ENCODE results near the gene MBD6. TPM values are rescaled to one million over a fixed set of nuclear protein-coding genes. Genes with fewer than 3 reads are reported as not detected.
A peak's percentile ranks its signal among the peaks of the same experiment; 100 is the strongest.
"Not testable (repeated sequence)": the region's sequence is repeated elsewhere in the genome, so short reads cannot be mapped to it uniquely, and the experiment has no call there.

MBD6 gene
- total and polyA plus RNA-seq, 12 donors = 8.8 to 46.9 (median 33.5) TPM

DNA sequence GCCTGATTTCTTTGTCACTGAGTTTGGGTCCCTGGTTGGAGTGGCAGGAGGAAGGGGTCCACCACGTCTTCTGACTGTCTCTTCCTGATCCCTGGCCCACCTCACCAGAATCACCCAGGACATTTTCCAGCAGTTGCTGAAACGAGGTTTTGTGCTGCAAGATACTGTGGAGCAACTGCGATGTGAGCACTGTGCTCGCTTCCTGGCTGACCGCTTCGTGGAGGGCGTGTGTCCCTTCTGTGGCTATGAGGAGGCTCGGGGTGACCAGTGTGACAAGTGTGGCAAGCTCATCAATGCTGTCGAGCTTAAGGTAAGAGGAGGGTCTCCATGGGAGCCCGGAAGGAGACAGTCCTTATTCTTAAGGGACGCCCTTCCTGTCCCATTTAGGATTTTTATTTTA is 22.4 kb upstream of the MBD6 start:
- DNase-seq = no peak
- H3K4me1 ChIP-seq = no peaks in the 10 kb centered on the region
- intact Hi-C loops (cut with DNase I) = no loop called here
- H3K9me3 ChIP-seq = no peaks in the 10 kb centered on the region
- H3K27me3 ChIP-seq = no peaks in the 10 kb centered on the region
- TF ChIP-seq, protein P1, sequence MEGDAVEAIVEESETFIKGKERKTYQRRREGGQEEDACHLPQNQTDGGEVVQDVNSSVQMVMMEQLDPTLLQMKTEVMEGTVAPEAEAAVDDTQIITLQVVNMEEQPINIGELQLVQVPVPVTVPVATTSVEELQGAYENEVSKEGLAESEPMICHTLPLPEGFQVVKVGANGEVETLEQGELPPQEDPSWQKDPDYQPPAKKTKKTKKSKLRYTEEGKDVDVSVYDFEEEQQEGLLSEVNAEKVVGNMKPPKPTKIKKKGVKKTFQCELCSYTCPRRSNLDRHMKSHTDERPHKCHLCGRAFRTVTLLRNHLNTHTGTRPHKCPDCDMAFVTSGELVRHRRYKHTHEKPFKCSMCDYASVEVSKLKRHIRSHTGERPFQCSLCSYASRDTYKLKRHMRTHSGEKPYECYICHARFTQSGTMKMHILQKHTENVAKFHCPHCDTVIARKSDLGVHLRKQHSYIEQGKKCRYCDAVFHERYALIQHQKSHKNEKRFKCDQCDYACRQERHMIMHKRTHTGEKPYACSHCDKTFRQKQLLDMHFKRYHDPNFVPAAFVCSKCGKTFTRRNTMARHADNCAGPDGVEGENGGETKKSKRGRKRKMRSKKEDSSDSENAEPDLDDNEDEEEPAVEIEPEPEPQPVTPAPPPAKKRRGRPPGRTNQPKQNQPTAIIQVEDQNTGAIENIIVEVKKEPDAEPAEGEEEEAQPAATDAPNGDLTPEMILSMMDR (IDR thresholded peaks at IDR 0.05) = no peak
- no peak for ATAC-seq
- H3K4me3 ChIP-seq = no peak overlapping the region
- WGBS, 2 donors = 96% methylated on average over 11 of the region's 11 CpGs
- H3K36me3 ChIP-seq = peaks cover 4 to 100% (median 71%) of the 10 kb centered on the region in 9 donors
- H3K27ac ChIP-seq = no peak overlapping the region

GRCh38 chr12:57502311-57502969 is 20.2 kb upstream of the MBD6 start:
- ATAC-seq; intact Hi-C loops (cut with DNase I); H3K27me3 ChIP-seq; H3K4me3 ChIP-seq; DNase-seq; H3K9me3 ChIP-seq; H3K27ac ChIP-seq; H3K4me1 ChIP-seq: not testable (repeated sequence)
- peaks cover 6 to 93% (median 72%) of the 10 kb centered on the region in 9 donors for H3K36me3 ChIP-seq
- WGBS, 2 donors = 97 to 98% methylated on average over 21 to 22 of the region's 22 CpGs

- WGBS, 2 donors = 92 to 99% methylated on average over 4 of the region's 4 CpGs
- intact Hi-C loops (cut with DNase I); H3K4me1 ChIP-seq; H3K27ac ChIP-seq; DNase-seq; H3K27me3 ChIP-seq; H3K9me3 ChIP-seq; H3K4me3 ChIP-seq; ATAC-seq: not testable (repeated sequence)
- peaks cover 0 to 85% (median 45%) of the 10 kb centered on the region in 9 donors for H3K36me3 ChIP-seq
These were observed 16.1 kb upstream of the MBD6 start for GRCh38 chr12:57506541-57506940.

GRCh38 chr12:57507796-57508195 is 14.8 kb upstream of the MBD6 start:
- 96 to 98% methylated on average over 13 to 21 of the region's 28 CpGs for WGBS, 2 donors
- intact Hi-C loops (cut with DNase I); H3K4me1 ChIP-seq; DNase-seq; H3K27ac ChIP-seq; ATAC-seq; H3K9me3 ChIP-seq; H3K27me3 ChIP-seq; H3K4me3 ChIP-seq: not testable (repeated sequence)
- peaks cover 0 to 85% (median 46%) of the 10 kb centered on the region in 9 donors for H3K36me3 ChIP-seq

DNA sequence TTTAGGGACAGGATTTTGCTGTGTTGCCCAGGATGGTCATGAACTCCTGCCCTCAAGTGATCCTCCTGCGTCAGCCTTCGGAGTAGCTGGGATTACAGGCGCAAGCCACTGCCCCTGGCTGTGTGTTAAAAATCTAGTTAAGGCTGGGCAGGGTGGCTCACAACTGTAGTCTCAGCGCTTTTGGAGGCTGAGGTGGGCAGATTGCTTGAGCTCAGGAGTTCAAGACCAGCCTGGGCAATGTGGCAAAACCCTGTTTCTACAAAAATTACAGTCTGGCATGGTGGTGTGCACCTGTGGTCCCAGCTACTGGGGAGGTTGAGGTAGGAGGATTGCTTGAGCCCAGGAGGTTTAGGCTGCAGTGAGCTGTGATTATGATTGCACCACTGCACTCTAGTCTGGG is 11.5 kb upstream of the MBD6 start:
- no peak overlapping the region for H3K4me3 ChIP-seq
- no peaks in the 10 kb centered on the region for H3K27me3 ChIP-seq
- TF ChIP-seq, protein P1 (IDR thresholded peaks at IDR 0.05) = no peak
- peaks cover 0 to 85% (median 44%) of the 10 kb centered on the region in 9 donors for H3K36me3 ChIP-seq
- no peaks in the 10 kb centered on the region for H3K9me3 ChIP-seq
- DNase-seq = no peak
- 97 to 98% methylated on average over 4 of the region's 4 CpGs for WGBS, 2 donors
- H3K27ac ChIP-seq = peak overlapping the region in 1 of 10 donors; percentile 6
- H3K4me1 ChIP-seq = peaks cover 0 to 18% (median 3%) of the 10 kb centered on the region in 9 donors
- intact Hi-C loops (cut with DNase I) = no loop called here
- ATAC-seq = no peak
